HuH-7 (cell line): Measurements from ENCODE around the gene TBXAS1.
"Not testable (repeated sequence)": the region's sequence is repeated elsewhere in the genome, so short reads cannot be mapped to it uniquely, and the experiment has no call there.

Experiments
- DNase-seq: peaks from one replicate; pipeline ENCODE4 v3.0.0; 2011; ENCODE audit warnings: low spot score

The TBXAS1 gene

DNA sequence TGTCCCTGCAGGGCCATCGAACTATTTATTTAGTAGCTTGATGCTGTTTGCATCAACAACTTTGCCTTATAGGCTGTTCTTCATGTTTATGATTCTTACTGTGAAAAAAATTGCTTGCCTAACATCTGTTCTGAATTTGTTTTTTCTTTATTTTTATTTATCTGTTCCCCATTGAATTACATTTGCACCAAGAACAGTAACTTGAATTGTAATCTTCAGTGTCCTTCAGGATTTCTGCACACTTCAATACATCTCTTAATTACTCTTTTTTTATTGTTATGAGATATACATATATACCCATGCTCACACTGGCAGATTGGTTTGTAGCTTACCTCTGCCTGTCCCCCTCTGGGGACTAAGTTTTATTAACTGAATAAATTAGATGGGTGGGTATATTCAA is 64.4 kb downstream of the TBXAS1 start:
- DNase-seq: no peak

DNA sequence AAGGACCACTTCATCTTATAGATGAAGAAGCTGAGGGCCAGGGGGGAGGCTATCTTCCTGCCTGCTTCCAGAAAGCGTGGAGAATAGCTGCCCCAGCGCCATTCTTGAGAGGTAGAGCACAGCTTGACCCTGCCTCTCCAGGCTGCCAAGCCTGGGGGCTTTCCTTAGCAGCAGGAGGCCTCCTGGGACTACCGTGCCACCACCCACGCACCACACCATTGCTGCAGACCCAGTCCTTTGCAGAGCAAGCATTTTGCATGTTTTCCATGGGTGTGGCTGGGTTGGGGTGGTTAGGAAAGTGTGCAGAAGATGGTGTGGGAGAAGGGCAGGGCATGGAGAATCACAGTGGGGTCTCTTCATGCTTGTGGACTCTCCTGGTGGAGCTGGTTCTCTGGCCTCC is 64.9 kb downstream of the TBXAS1 start:
- no peak for DNase-seq

DNA sequence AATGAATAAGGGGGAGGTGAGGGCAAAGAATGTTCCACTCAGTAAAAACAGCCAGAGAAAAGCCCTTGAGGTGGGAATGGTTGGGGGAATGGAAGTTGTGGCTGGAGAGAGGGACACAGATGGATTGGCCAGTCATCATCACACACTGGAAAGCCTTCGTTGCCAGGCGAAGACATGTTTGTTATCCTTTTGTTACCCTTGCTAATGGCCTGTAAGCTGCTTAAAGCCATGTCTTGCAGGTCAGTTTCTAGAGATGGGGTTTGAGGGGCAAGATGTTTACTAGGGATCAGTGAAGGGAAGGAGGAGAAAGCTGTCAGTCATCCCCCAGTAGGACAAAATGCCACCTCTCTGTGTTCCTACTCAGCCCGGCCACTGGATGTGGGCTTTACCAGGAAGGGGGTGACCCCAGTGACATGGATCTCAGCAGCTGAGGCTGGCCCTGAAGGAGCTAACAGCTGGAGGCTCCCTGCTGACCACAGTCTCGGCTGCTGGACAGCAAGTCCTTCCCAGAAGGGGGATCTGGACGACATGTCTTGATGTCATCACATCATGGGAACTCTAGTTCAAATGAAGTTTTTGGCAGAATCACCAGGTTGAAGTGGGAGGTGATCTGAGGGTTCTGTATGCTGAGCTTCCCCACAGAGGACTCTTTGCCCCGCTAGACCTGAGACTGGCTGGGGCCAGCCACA is 66.2 kb downstream of the TBXAS1 start:
- no peak for DNase-seq

DNA sequence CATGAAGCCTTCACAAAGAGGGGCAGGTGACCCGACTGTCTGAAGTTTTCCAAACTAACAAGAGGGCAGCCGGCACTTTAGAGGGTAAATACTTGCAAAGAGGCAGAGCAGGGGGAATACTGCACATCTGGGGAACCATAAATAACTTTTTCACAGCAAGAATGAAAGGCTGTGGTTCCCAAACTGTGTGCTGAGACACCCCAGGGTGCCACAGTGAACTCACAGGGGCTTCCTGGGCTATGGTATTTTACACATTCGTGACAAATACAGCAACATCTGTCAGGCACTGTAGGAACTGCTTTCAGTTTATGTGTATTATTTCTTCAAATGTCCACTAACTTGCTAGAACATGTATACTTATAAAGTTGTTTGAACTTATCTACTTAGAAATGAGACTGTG is 67.2 kb downstream of the TBXAS1 start:
- no peak for DNase-seq

DNA sequence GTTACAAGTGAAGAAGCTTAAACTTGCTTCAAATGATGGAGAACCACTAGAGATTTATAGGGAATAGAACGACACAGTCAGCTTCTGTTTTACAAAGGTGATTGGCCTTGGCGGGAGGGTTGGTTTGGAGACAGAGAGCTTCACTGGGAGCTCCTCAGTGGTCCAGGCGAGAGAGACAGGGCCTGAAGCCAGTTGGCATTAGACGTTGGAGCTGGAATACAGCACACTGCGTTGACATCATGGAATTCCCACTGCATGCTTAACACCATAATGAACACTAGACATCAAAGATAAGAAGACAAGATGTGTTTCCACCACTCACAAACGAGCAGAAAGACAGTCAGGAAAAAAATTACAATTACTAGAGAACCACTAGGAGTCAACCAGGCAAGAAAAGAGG is 67.8 kb downstream of the TBXAS1 start:
- no peak for DNase-seq

DNA sequence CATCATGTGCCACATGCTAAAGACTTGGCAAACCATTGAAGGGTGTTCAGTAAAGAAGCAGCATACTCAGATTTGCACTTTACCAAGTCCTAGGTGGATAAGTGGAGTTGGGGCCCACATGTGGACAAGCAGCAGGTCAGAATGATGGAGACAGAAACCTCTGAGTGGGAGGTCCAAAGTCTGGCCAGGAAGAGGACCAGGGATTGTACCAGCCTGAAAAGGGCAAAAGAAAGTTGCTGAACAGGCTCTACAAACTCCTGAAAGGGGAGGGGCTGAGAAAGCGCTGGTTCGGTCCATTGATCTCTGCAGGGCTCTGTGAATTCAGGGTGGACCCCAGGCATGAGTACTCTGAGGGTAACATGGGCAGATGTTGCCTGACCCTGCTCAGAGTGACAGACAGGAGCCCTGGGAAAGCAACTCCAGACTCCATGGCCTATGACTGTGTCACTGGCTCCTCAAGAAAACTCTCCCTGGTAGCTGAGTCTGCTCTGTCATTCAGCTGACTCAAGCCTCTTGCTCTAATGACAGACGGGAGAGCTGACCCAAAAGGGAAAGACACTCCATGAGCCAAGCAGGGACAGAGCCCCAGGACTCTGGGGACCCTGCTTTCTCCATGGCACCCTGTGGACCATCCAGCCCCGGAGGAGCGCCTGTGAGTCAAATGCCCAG is 68.5 kb downstream of the TBXAS1 start:
- no peak for DNase-seq

DNA sequence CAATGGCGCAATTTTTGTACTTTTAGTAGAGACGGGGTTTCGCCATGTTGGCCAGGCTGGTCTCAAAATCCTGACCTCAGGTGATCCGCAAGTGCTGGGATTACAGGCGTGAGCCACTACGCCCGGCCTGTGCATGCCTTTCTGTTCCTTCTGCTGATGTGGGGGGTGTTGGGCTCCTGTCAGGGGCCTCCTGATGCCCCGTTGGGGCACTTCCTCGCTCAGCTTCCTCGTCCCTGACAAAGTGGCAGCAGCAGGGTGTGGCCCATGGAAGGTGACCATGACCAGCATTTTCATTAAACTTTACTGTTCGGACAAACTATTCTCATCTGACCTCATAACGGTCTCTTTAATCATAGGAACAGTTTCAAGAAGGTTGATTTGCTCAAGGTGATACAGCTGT is 69.4 kb downstream of the TBXAS1 start:
- no peak for DNase-seq

DNA sequence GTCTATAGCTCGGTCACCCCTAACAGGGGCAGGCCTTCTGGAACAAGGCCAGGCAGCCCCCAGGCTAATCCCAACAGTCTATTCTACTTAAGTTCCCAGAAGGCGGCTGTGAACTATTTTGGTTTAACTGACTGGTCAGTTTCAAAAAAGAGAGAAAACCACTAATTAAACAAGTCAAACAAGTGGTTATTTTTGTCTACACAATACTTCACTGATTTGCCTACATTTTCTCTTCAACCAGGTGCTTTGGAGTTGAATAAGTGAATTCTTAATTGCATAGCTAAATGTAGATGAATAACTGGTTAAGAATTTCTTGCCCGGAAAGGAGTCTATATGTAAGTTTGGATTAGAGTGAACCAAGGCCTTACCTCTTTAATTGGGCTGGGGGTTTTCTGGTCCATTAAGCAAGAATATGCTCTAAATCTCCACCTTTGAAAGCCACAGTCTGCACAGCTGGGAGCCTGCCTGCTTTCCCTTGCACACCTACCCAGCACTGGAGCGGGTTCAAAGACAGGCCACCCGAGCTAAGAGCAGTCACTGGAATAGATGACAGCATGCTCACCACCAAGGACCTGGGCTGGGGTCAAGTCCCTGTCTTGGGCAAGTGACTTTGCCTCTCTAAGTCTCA is 70.4 kb downstream of the TBXAS1 start:
- DNase-seq: no peak

DNA sequence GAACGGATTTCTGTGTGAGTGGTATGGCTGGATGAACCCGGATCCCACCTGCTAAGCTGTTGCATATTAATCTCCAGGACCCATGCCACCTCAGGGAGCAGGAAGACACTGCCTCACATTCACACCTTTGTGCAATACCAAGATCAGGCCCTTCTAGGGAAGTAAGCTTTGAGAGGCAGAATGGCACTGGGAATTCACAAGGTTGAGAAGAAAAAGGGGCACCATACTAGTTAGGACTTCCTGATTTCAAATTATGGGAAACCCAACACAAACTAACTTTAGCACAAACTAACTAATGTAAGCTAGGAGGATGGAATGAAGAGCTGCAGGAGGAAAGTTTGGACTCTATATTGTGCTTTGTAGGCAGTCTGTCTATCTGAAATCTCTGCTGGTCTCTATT is 71.3 kb downstream of the TBXAS1 start:
- DNase-seq: no peak

DNA sequence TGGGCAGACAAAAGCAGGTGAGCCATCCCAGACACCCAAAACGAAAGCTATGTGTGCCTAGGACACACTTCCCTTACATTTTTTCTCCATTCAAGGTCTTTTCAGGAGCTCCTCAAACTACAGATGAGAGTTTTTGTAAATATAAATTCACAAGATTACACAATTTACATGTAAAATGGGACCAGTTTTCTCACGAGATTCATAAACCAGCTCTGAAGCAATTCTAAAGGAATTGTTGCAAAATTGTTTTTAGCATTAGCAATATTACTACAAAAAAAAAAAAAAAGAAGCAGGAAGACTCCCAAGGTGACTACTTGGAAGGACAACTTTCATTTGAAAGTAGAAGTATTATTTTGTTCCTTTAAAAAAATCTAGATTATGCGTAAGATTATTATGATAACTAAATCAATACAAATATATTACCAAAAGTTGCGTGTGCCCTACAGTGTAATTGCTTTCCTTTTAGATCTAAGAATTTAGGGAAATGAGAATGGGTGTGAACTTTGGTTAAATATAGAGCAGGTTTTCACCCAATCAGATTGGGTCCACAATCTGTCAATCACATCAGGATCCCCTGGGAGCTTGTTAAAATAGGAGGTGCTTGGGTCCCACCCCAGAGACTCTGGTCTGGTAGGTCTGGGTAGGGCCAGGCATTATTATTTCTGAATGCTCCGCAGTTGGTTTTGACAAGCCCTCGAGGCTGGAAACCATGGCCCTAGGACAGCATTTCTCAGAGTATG is 72.2 kb downstream of the TBXAS1 start:
- DNase-seq: no peak

DNA sequence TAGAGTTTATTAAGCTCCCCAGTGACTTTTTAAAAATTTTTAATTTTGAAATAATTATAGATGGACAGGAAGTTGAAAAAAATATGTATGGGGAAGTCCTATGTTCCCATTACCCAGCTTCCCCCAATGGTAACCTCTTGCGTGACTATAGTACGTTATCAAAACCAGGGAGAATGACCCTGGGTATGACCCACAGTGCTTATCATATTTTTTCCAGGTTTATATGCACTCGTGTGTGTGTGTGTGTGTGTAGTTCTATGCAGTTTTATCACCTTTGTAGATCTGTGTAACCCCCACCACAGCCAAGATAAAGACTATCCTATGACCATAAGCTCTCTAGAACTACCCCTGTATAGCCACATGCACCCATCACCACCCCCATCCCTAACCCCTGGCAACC is 72.8 kb downstream of the TBXAS1 start:
- no peak for DNase-seq

DNA sequence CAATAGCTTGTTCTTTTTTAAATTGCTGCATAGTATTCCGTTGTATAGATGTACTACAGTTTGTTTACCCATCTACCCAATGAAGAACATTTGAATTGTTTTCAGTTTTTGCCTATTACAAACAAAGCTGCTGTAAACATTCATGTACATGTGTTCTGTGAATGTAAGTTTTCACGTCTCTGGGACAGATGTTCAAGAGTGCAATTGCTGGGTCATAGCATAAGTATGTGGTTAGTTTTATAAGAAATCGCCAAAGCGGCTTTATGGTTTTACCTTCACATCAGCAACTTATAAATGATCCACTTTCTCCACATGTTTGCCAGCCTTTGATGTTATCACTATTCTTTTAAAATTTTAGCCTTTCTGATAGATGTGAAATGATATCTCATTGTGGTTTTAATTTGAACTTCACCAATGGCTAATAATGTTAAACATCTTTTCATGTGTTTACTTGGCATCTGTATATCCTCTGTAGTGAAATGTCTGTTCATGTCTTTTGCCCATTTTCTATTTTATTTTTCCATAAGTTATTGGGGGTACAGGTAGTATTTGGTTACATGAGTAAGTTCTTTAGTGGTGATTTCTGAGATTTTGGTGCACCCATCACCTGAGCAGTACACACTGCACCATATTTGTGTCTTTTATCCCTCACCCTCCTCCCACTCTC is 73.5 kb downstream of the TBXAS1 start:
- no peak for DNase-seq

DNA sequence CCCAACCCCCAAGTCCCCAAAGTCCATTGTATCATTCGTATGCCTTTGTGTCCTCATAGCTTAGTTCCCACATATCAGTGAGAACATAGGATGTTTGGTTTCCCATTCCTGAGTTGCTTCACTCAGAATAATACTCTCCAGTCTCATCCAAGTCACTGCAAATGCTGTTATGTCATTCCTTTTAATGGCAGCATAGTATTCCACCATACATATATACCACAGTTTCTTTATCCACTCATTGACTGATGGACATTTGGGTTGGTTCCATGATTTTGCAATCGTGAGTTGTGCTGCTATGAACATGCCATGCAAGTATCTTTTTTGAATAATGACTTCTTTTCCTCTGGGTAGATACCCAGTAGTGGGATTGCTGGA is 74.0 kb downstream of the TBXAS1 start:
- not testable (repeated sequence) for DNase-seq

DNA sequence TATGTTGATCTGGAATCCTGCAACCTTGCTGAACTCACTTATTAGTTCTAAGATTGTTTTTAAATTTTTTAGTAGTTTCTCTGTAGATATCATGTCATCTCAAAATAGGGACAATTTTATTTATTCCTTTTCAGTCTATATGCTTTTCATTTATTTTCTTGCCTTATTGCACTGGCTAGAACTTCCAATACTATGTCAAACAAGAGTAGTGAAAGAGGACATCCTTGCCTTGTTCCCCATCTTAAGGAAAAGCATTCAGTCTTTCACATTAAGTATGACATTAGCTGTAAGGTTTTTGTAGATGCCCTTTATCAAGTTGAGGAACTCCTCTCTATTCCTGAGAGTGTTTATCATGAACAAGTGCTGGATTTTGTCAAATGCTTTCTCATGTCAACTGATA is 77.8 kb downstream of the TBXAS1 start:
- DNase-seq: no peak

DNA sequence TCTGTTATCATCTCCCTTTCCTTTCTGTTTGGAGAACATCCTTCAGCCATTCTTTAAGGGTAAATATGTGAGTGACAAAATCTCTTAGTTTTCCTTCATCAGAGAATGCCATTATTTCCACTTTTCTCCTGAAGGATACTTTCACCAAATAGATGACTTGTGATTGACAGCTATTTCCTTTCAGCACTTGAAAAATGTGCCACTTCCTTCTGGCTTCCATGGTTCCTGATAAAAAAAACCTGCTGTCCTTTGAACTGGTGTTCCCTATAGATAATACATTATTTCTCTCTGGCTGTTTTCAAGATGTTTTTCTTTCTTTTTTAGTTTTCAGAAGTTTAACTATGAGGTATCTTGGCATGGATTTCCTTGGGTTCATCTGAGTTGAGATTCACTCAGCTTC is 79.7 kb downstream of the TBXAS1 start:
- DNase-seq: no peak

DNA sequence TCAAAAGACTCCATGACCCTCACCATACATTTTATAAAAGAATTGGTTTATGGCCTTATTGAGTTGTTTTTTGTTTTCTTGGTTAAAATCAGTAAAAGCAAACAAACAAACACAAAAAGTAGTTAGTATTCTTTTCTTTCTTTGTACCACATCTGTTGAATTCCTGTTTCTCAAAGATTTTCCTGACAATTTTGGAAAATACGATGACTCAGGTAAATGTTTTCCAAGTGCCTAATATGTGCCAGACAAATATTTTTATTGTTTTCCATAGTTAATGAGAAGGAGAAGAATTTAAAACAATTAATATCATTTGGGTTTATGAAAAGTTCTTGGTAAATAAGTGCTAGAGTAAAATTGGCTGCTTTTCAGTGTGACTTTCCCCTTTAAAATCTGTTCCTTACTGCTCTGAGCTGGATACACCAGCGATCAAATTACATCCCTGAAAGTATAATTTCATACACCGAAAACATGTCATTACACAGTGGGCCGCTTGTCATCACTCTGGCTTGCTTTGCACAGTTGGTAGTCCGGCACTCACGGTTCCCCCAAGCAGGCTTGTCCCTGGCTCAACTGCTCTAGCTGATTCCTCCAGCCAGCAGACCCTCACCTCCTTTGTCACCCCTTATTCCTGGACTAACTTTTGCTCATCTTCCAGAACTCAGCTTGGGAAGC is 80.5 kb downstream of the TBXAS1 start:
- no peak for DNase-seq

DNA sequence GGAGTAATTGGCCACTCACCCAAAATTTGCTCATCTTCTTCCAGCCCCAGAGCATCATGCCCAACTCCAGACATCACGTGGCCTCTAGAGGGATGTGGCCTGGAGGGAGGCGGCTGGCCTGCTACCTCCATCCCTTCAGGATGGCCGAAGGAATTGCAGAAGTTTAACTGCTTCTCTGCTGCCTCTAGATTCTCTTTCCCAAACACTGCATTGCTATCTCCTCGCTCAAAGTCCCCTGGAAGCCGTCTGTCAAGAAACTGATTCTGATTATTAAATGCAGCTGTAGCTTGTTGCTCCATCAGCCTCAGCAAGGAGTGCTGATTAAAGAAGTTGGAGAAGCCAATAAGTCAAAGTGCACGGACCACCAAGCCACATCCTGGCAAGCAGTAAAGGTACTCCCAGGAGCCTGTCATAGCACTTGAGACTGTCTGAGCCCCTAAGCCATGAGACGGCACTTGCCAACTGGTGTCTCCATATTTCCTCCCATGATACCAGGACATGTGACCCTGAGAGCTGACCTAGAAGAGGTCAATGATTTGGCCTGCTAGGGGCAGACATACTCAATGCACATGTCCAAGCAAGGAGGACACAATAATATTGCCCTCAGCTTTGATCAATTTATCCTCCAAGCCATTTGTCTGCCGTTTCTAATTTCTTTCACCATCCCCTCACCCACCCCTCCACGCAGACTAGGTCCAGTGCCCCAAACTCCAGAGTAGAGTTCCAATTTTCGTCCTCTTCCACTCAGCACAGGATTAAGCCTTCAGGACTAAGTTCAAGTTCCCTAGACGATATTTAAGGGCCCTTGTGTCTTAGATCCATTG is 84.2 kb downstream of the TBXAS1 start:
- no peak for DNase-seq

DNA sequence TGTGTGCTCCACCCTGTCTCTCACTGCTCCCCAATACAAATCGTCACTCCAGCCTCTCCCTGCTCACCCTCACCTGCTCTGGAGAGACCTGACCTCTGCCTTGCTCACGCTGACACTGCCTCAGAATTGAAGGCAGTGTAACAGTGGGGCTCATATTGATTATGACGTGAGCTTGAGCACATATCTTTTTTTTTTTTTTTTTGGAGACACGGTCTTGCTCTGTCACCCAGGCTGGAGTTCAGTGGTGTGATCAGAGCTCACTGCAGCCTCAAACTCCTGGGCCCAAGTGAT is 84.7 kb downstream of the TBXAS1 start:
- no peak for DNase-seq

DNA sequence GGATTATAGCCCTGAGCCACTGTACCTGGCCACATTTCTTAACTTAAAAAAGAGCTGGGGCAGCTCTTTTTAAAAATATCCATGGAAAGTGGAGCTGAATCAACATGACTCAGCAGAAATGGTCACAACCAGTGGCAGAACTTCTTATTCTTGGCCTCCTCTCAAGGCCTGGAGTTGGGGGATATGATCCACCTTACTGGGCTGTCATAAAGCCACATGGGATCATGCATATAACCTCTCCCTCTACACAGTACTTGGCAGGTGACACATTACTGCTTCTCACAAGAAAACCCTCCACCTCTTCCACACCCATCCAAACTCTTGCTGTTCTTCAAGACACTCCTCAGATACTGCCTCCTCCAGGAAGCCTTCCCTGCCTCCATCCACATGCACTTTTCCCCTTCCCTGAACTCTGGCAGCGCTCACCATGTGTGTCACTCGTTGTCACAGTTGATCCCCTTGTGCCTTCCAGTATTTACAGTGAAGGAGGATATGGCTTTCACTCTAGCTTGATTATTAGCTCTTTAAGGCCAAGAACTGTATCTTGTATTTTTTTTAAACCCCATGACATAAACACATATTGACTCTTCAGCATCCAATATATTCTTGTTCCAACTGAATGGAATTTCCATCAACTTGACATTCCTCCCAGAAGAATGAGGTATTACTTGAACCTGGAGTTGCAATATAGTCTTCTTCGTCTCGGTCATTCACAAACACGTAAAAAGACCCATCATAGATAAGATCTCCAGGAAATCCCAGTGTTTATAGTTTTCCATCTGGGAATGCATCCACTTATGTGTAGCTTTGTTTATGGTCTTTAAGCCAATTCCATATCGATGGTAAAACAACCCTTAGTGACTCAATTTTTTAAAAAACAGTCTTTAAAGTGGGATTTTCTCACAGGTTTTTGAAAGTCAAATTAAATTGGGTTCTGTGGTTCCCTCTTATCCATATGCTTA is 85.5 kb downstream of the TBXAS1 start:
- DNase-seq: no peak

DNA sequence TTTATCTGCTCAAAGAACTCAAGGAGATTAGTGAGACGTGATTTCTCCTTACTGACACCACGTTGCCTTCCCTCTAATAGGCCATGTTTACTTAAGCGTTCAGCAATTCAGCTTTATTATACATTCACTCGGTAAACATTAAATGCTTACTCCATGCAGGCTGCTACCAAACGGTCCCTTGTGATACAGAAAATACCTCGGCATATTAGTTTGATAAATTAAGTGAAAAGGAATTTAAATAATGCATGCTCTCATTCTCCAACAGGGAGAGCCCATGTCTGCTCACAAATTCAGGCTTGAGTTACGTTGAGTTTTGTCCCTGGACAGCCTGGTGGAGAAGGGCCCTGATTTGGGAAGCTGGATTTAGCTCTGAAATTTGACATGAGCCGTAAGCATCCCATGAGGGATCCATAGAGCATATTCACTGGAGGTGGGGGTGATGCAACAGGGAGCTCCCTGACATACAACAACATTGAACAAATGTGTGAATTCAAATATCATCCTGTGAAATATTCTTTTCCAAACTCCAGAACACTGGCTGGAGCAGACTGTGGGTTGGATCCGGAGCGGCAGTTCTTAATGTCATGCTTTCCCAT is 86.3 kb downstream of the TBXAS1 start:
- no peak for DNase-seq
